ENCODE results near the gene L3HYPDH. TPM values are rescaled to one million over a fixed set of nuclear protein-coding genes. Genes with fewer than 3 reads are reported as not detected.

Gene L3HYPDH
- polyA plus RNA-seq, 3 donors = 3.9 to 30.7 (median 5.3) TPM

GRCh38 chr14:59483363-59483762 lies 845 bp downstream of the L3HYPDH start:
- Histone ChIP-seq H3K27me3 (ENCODE audit: control insufficient read depth in 2 of 2, insufficient read depth in 2 of 2, low read length in 2 of 2) (no peaks in the 10 kb centered on the region), H3K27ac (ENCODE audit: low read depth in 1 of 2, low read length in 2 of 2) (peak overlapping the region; percentile 72 to 91), H2AFZ (ENCODE audit: insufficient read depth, low read depth, low read length, poor library complexity, severe bottlenecking) (peak overlapping the region; percentile 97), H4K20me1 (ENCODE audit: insufficient read depth, low read length) (peaks cover 33% of the 10 kb centered on the region), H3K4me2 (replicated peaks; ENCODE audit: extremely low read depth, low read length, poor library complexity, severe bottlenecking) (peak overlapping the region; percentile 91), H3K4me3 (replicated peaks in 1 of 3; ENCODE audit: low read depth in 2 of 3, low read length in 3 of 3) (peak overlapping the region; percentile 80 to 95 (median 83)), H3K9ac (ENCODE audit: insufficient read depth, low read length, poor library complexity, severe bottlenecking) (peak overlapping the region; percentile 81), H3K4me1 (ENCODE audit: control insufficient read depth in 1 of 2, insufficient read depth in 2 of 2, low read length in 2 of 2) (peaks cover 34 to 36% of the 10 kb centered on the region in 2 donors), H3K79me2 (ENCODE audit: insufficient read depth, low read length) (peaks cover 42% of the 10 kb centered on the region), H3K36me3 (replicated peaks in 1 of 2; ENCODE audit: control insufficient read depth in 1 of 2, insufficient read depth in 2 of 2, low read length in 2 of 2) (peaks cover 1 to 15% of the 10 kb centered on the region in 2 donors), H3K9me3 (replicated peaks in 1 of 2; ENCODE audit: control insufficient read depth in 1 of 2, insufficient read depth in 1 of 2, low read length in 2 of 2) (no peaks in the 10 kb centered on the region)
- Mint-ChIP-seq H3K27ac (peak overlapping the region in 6 of 7 donors; percentile 42 to 98 (median 85)), H3K36me3 (peaks cover 13 to 18% of the 10 kb centered on the region in 2 donors), H3K4me1 (peaks cover 53% of the 10 kb centered on the region), H3K9me3 (no peaks in the 10 kb centered on the region), H3K27me3 (ENCODE audit: low read depth in 3 of 3) (no peaks in the 10 kb centered on the region), H3K4me3 (peak overlapping the region; percentile 95 to 98)
- DNase-seq = peak in 1 of 3 donors; percentile 26
- intact Hi-C loops (cut with micrococcal nuclease) = loop anchor here (5.0 to 10.0 kb wide), 4 partner anchors 91 to 761 kb away; partner anchors contain the start of genes CCDC175 (in 2 of the 2), DAAM1 (in 1 of the 2) and PPM1A (in 1 of the 2)
- TF ChIP-seq CTCF (IDR thresholded peaks at IDR 0.05) = no peak
- WGBS (ENCODE audit: insufficient coverage) = 2% methylated on average over 16 of the region's 16 CpGs

- Mint-ChIP-seq H3K27ac (peak overlapping the region in 4 of 7 donors; percentile 45 to 95 (median 50)), H3K36me3 (peaks cover 11 to 15% of the 10 kb centered on the region in 2 donors), H3K9me3 (no peaks in the 10 kb centered on the region), H3K27me3 (ENCODE audit: low read depth in 3 of 3) (no peaks in the 10 kb centered on the region), H3K4me1 (peaks cover 52% of the 10 kb centered on the region), H3K4me3 (peak overlapping the region; percentile 95 to 98)
- intact Hi-C loops (cut with micrococcal nuclease) = loop anchor here (5.0 to 10.0 kb wide), 4 partner anchors 92 to 762 kb away; partner anchors contain the start of genes CCDC175 (in 2 of the 2), DAAM1 (in 1 of the 2) and PPM1A (in 1 of the 2)
- Histone ChIP-seq H3K79me2 (ENCODE audit: insufficient read depth, low read length) (peaks cover 39% of the 10 kb centered on the region), H3K36me3 (replicated peaks in 1 of 2; ENCODE audit: control insufficient read depth in 1 of 2, insufficient read depth in 2 of 2, low read length in 2 of 2) (peaks cover 0 to 12% of the 10 kb centered on the region in 2 donors), H3K4me2 (replicated peaks; ENCODE audit: extremely low read depth, low read length, poor library complexity, severe bottlenecking) (peak overlapping the region; percentile 91), H3K27me3 (ENCODE audit: control insufficient read depth in 2 of 2, insufficient read depth in 2 of 2, low read length in 2 of 2) (no peaks in the 10 kb centered on the region), H3K9ac (ENCODE audit: insufficient read depth, low read length, poor library complexity, severe bottlenecking) (no peak overlapping the region), H4K20me1 (ENCODE audit: insufficient read depth, low read length) (peaks cover 28% of the 10 kb centered on the region), H3K27ac (ENCODE audit: low read depth in 1 of 2, low read length in 2 of 2) (peak overlapping the region in 1 of 2 donors; percentile 47), H3K4me1 (ENCODE audit: control insufficient read depth in 1 of 2, insufficient read depth in 2 of 2, low read length in 2 of 2) (peaks cover 34 to 36% of the 10 kb centered on the region in 2 donors), H3K4me3 (replicated peaks in 1 of 3; ENCODE audit: low read depth in 2 of 3, low read length in 3 of 3) (peak overlapping the region in 1 of 3 experiments; percentile 95), H2AFZ (ENCODE audit: insufficient read depth, low read depth, low read length, poor library complexity, severe bottlenecking) (peak overlapping the region; percentile 97), H3K9me3 (replicated peaks in 1 of 2; ENCODE audit: control insufficient read depth in 1 of 2, insufficient read depth in 1 of 2, low read length in 2 of 2) (no peaks in the 10 kb centered on the region)
- 79% methylated on average over 3 of the region's 6 CpGs for WGBS (ENCODE audit: insufficient coverage)
- TF ChIP-seq CTCF (IDR thresholded peaks at IDR 0.05) = no peak
- no peak for DNase-seq
Observed at GRCh38 chr14:59482541-59483331, 1.5 kb downstream of the L3HYPDH start.

Data from CD14-positive monocyte (primary cell).